ENCODE results near the gene NFIB. TPM values are rescaled to one million over a fixed set of nuclear protein-coding genes. Genes with fewer than 3 reads are reported as not detected.
A peak's percentile ranks its signal among the peaks of the same experiment; 100 is the strongest.

The NFIB gene
- total and polyA plus RNA-seq, 2 donors (not counting 3 experiments of a cell fraction or from before 2014, with no cell fraction given): 26.4 to 174 TPM

DNA sequence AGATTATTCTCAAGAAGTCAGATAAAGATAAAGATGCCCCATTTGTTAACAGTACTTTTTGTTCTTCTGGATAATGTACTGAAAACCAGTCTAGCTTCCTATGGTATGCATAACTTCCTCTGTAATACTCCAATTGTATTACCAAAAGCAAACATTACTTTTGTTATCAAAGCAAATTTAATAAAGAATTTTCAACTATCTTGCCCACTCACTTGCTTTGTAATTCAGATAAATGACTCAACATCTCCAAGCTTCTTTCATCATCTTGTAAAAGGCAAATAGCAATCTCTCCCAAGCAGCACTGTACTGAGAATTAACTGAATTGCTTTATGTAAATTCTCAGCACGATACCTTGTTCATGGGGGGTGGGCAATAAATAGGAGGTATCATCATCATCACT is 98.3 kb downstream of the NFIB start:
- TF ChIP-seq JUN (IDR thresholded peaks at IDR 0.05; ENCODE audit: borderline replicate concordance, insufficient read depth, insufficient read length, low read depth): peak; percentile 12
- peak; percentile 58 for TF ChIP-seq FOS (IDR thresholded peaks at IDR 0.05; ENCODE audit: borderline replicate concordance, insufficient read depth, low read length)
- peak; percentile 16 for TF ChIP-seq POLR2AphosphoS5 (IDR thresholded peaks at IDR 0.05; ENCODE audit: insufficient read depth, low read depth, low read length)
- peak; percentile 67 for TF ChIP-seq GATA2 (IDR thresholded peaks at IDR 0.05; ENCODE audit: insufficient read depth, insufficient read length, low read depth, low read length)
- no peak for TF ChIP-seq POLR2A (IDR thresholded peaks at IDR 0.05; ENCODE audit: low read depth, low read length)
- no peaks in the 10 kb centered on the region for H3K36me3 ChIP-seq (ENCODE audit: control insufficient read depth in 2 of 2, extremely low read depth in 1 of 2, insufficient read depth in 2 of 2, low read length in 2 of 2)
- peak overlapping the region; percentile 55 for H3K9ac ChIP-seq (replicated peaks; ENCODE audit: extremely low read depth, insufficient read depth, low read length)
- no peak for FAIRE-seq
- no TSS peak for BruUV-seq (replicated peaks)
- dilution Hi-C loops (cut with MboI; ENCODE audit: extremely low pct_ligation_motif_present, low sequenced_read_pairs): no loop called here
- H3K27ac ChIP-seq (ENCODE audit: insufficient read depth, low read depth, low read length): peak overlapping the region; percentile 48
- ChIA-PET POLR2A (interaction anchor here (0.6 to 1.2 kb wide), 2 partner anchors 13 to 126 kb away, joined by 3 read pairs; no protein-coding TSS in a partner anchor), CTCF (interaction anchor here (0.8 to 2.3 kb wide), 5 partner anchors 9 to 219 kb away, joined by 3 to 12 read pairs (median 5); no protein-coding TSS in a partner anchor)
- no peaks in the 10 kb centered on the region for H4K20me1 ChIP-seq (replicated peaks; ENCODE audit: control insufficient read depth, extremely low read depth, insufficient read depth, low read length)
- no peak overlapping the region for H2AFZ ChIP-seq (ENCODE audit: low read depth, low read length)
- peak overlapping the region in 1 of 3 experiments; percentile 15 for H3K4me3 ChIP-seq (replicated peaks in 1 of 3; ENCODE audit: insufficient read depth in 1 of 3, low read depth in 1 of 3, low read length in 3 of 3)
- no peaks in the 10 kb centered on the region for H3K9me1 ChIP-seq (replicated peaks; ENCODE audit: control insufficient read depth, extremely low read depth, insufficient read depth, low read length)
- intact Hi-C loops (cut with micrococcal nuclease): loop anchor here (2.0 to 5.0 kb wide), 3 partner anchors 97 to 508 kb away; no protein-coding TSS in a partner anchor
- peaks cover 79% of the 10 kb centered on the region for H3K79me2 ChIP-seq (ENCODE audit: control insufficient read depth, insufficient read depth, low read length)
- H3K27me3 ChIP-seq (ENCODE audit: control insufficient read depth in 2 of 2, insufficient read depth in 2 of 2, low read length in 2 of 2): no peaks in the 10 kb centered on the region
- DNase-seq (ENCODE audit: low read depth, low spot score): peak; percentile 69
- peak overlapping the region; percentile 57 for H3K4me2 ChIP-seq (ENCODE audit: insufficient read depth, low read length)
- H3K9me3 ChIP-seq (replicated peaks; ENCODE audit: control insufficient read depth, insufficient read depth, low read length): no peaks in the 10 kb centered on the region
- peaks cover 83% of the 10 kb centered on the region for H3K4me1 ChIP-seq (ENCODE audit: control insufficient read depth, extremely low read depth, insufficient read depth, low read length)

DNA sequence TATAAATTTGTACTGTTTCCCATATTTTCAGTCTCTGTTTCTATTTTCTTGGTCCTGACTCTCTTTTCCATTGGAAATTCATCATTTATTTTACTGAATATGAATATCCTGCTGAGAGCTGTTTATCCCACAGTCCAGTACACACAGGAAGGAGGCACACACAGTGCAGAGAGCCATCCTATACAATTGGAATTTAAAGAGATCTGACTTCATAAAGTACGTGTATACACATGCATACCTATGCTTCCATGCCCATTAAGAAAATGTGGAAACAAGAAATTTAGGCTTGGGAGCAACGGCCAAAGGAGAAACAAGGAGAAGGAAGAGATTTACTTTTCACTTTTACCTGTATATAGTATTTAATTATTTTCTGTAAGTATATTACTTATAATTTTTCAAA is 99.2 kb downstream of the NFIB start:
- TF ChIP-seq POLR2A (IDR thresholded peaks at IDR 0.05; ENCODE audit: low read depth, low read length) (no peak), EZH2 (IDR thresholded peaks at IDR 0.05; ENCODE audit: borderline replicate concordance, low read depth, low read length, severe bottlenecking) (no peak), GATA2 (IDR thresholded peaks at IDR 0.05; ENCODE audit: insufficient read depth, insufficient read length, low read depth, low read length) (no peak), FOS (IDR thresholded peaks at IDR 0.05; ENCODE audit: borderline replicate concordance, insufficient read depth, low read length) (no peak), MYC (IDR thresholded peaks at IDR 0.05; ENCODE audit: low read depth, low read length) (no peak)
- TF ChIP-seq, protein P1, sequence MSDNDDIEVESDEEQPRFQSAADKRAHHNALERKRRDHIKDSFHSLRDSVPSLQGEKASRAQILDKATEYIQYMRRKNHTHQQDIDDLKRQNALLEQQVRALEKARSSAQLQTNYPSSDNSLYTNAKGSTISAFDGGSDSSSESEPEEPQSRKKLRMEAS (IDR thresholded peaks at IDR 0.05; ENCODE audit: insufficient read depth, insufficient read length): no peak
- TF ChIP-seq, protein P2, sequence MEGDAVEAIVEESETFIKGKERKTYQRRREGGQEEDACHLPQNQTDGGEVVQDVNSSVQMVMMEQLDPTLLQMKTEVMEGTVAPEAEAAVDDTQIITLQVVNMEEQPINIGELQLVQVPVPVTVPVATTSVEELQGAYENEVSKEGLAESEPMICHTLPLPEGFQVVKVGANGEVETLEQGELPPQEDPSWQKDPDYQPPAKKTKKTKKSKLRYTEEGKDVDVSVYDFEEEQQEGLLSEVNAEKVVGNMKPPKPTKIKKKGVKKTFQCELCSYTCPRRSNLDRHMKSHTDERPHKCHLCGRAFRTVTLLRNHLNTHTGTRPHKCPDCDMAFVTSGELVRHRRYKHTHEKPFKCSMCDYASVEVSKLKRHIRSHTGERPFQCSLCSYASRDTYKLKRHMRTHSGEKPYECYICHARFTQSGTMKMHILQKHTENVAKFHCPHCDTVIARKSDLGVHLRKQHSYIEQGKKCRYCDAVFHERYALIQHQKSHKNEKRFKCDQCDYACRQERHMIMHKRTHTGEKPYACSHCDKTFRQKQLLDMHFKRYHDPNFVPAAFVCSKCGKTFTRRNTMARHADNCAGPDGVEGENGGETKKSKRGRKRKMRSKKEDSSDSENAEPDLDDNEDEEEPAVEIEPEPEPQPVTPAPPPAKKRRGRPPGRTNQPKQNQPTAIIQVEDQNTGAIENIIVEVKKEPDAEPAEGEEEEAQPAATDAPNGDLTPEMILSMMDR (IDR thresholded peaks at IDR 0.05; ENCODE audit: extremely low read depth in 1 of 2, insufficient read depth in 1 of 2, low read depth in 1 of 2, low read length in 2 of 2): no peak
- H3K27ac ChIP-seq (ENCODE audit: insufficient read depth, low read depth, low read length): peak overlapping the region; percentile 48
- no TSS peak for BruUV-seq (replicated peaks)
- H4K20me1 ChIP-seq (replicated peaks; ENCODE audit: control insufficient read depth, extremely low read depth, insufficient read depth, low read length): no peaks in the 10 kb centered on the region
- CTCF ChIA-PET: interaction anchor here (0.9 to 2.3 kb wide), 4 partner anchors 8 to 139 kb away, joined by 3 to 12 read pairs (median 6); no protein-coding TSS in a partner anchor
- intact Hi-C loops (cut with micrococcal nuclease) (loop anchor here (2.0 to 5.0 kb wide), 4 partner anchors 57 to 507 kb away; no protein-coding TSS in a partner anchor), dilution Hi-C loops (cut with MboI; ENCODE audit: extremely low pct_ligation_motif_present, low sequenced_read_pairs) (no loop called here)
- POLR2A ChIA-PET: interaction anchor here (1.2 kb wide), 1 partner anchor 12 kb away, joined by 3 read pairs; no protein-coding TSS in a partner anchor
- H3K4me1 ChIP-seq (ENCODE audit: control insufficient read depth, extremely low read depth, insufficient read depth, low read length): peaks cover 81% of the 10 kb centered on the region
- no peak for FAIRE-seq
- no peak overlapping the region for H3K4me3 ChIP-seq (replicated peaks in 1 of 3; ENCODE audit: insufficient read depth in 1 of 3, low read depth in 1 of 3, low read length in 3 of 3)
- no peak overlapping the region for H2AFZ ChIP-seq (ENCODE audit: low read depth, low read length)
- DNase-seq (ENCODE audit: low read depth, low spot score): no peak
- H3K79me2 ChIP-seq (ENCODE audit: control insufficient read depth, insufficient read depth, low read length): peaks cover 79% of the 10 kb centered on the region
- H3K9me1 ChIP-seq (replicated peaks; ENCODE audit: control insufficient read depth, extremely low read depth, insufficient read depth, low read length): no peaks in the 10 kb centered on the region
- no peaks in the 10 kb centered on the region for H3K9me3 ChIP-seq (replicated peaks; ENCODE audit: control insufficient read depth, insufficient read depth, low read length)
- no peaks in the 10 kb centered on the region for H3K36me3 ChIP-seq (ENCODE audit: control insufficient read depth in 2 of 2, extremely low read depth in 1 of 2, insufficient read depth in 2 of 2, low read length in 2 of 2)
- no peaks in the 10 kb centered on the region for H3K27me3 ChIP-seq (ENCODE audit: control insufficient read depth in 2 of 2, insufficient read depth in 2 of 2, low read length in 2 of 2)
- peak overlapping the region; percentile 57 for H3K4me2 ChIP-seq (ENCODE audit: insufficient read depth, low read length)
- H3K9ac ChIP-seq (replicated peaks; ENCODE audit: extremely low read depth, insufficient read depth, low read length): peak overlapping the region; percentile 55

Data from endothelial cell of umbilical vein (primary cell).